ENCODE measurements around the gene PSMD4.

- TF ChIP-seq CTCF (IDR thresholded peaks at IDR 0.05) (no peak), EZH2 (IDR thresholded peaks at IDR 0.05) (no peak)
These were observed 12.1 kb upstream of the PSMD4 start for GRCh38 chr1:151242442-151242841.

Measured in neural progenitor cell (in vitro differentiated cells).